Measurements from ENCODE around the gene GALNT2. TPM values are rescaled to one million over a fixed set of nuclear protein-coding genes. Genes with fewer than 3 reads are reported as not detected.

Gene GALNT2
- total and polyA plus RNA-seq, 9 donors: 30.3 to 89.2 (median 79.2) TPM

- Histone ChIP-seq H3K36me3 (ENCODE audit: control insufficient read depth, insufficient read depth, low read length) (no peaks in the 10 kb centered on the region), H3K27me3 (ENCODE audit: control insufficient read depth, insufficient read depth, low read length) (peaks cover 3% of the 10 kb centered on the region), H3K27ac (ENCODE audit: low read length) (no peak overlapping the region), H3K4me1 (ENCODE audit: control insufficient read depth, insufficient read depth, low read length) (no peaks in the 10 kb centered on the region), H3K4me3 (ENCODE audit: low read length) (no peak overlapping the region), H3K9me3 (replicated peaks; ENCODE audit: control insufficient read depth, low read depth, low read length) (no peaks in the 10 kb centered on the region)
- DNase-seq: no peak
- WGBS (ENCODE audit: insufficient coverage): 100% methylated on average over 1 of the region's 2 CpGs
Measured at GRCh38 chr1:230030122-230030821, 36.8 kb upstream of the GALNT2 start.

DNA sequence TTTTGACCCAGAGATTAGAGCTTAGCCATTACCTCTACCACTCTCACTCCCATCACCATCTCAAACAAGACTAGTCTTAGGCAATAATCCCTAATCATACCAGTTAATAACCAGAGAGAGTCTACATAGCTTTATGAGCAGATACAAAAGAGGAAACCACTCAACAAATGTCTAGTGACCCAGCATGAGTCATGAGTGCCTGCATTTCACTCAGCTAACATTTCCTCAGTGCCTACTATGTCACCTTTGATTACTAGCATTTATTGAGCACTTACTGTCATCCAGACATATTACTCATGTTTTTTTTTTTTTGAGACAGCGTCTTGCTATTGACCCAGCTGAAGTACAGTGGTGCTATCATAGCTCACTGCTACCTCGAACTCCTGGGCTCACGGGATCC is 35.9 kb upstream of the GALNT2 start:
- Histone ChIP-seq H3K36me3 (ENCODE audit: control insufficient read depth, insufficient read depth, low read length) (no peaks in the 10 kb centered on the region), H3K27me3 (ENCODE audit: control insufficient read depth, insufficient read depth, low read length) (peaks cover under 1% of the 10 kb centered on the region), H3K9me3 (replicated peaks; ENCODE audit: control insufficient read depth, low read depth, low read length) (no peaks in the 10 kb centered on the region), H3K27ac (ENCODE audit: low read length) (no peak overlapping the region), H3K4me3 (ENCODE audit: low read length) (no peak overlapping the region), H3K4me1 (ENCODE audit: control insufficient read depth, insufficient read depth, low read length) (no peaks in the 10 kb centered on the region)
- DNase-seq: no peak
- 100% methylated on average over 1 of the region's 3 CpGs for WGBS (ENCODE audit: insufficient coverage)

GRCh38 chr1:230032516-230033281 is 34.3 kb upstream of the GALNT2 start:
- WGBS (ENCODE audit: insufficient coverage): 92% methylated on average over 2 of the region's 6 CpGs
- no peak overlapping the region for H3K4me3 ChIP-seq (ENCODE audit: low read length)
- no peaks in the 10 kb centered on the region for H3K9me3 ChIP-seq (replicated peaks; ENCODE audit: control insufficient read depth, low read depth, low read length)
- H3K4me1 ChIP-seq (ENCODE audit: control insufficient read depth, insufficient read depth, low read length): no peaks in the 10 kb centered on the region
- DNase-seq: no peak
- H3K36me3 ChIP-seq (ENCODE audit: control insufficient read depth, insufficient read depth, low read length): no peaks in the 10 kb centered on the region
- no peak overlapping the region for H3K27ac ChIP-seq (ENCODE audit: low read length)
- no peaks in the 10 kb centered on the region for H3K27me3 ChIP-seq (ENCODE audit: control insufficient read depth, insufficient read depth, low read length)

GRCh38 chr1:230037261-230037660 is 29.8 kb upstream of the GALNT2 start:
- Histone ChIP-seq H3K4me1 (ENCODE audit: control insufficient read depth, insufficient read depth, low read length) (no peaks in the 10 kb centered on the region), H3K27me3 (ENCODE audit: control insufficient read depth, insufficient read depth, low read length) (no peaks in the 10 kb centered on the region), H3K36me3 (ENCODE audit: control insufficient read depth, insufficient read depth, low read length) (no peaks in the 10 kb centered on the region), H3K4me3 (ENCODE audit: low read length) (no peak overlapping the region), H3K9me3 (replicated peaks; ENCODE audit: control insufficient read depth, low read depth, low read length) (no peaks in the 10 kb centered on the region), H3K27ac (ENCODE audit: low read length) (no peak overlapping the region)
- DNase-seq: no peak
- WGBS (ENCODE audit: insufficient coverage): 83% methylated on average over 1 of the region's 3 CpGs

- H3K27ac ChIP-seq (ENCODE audit: low read length): no peak overlapping the region
- H3K4me3 ChIP-seq (ENCODE audit: low read length): no peak overlapping the region
- no peaks in the 10 kb centered on the region for H3K4me1 ChIP-seq (ENCODE audit: control insufficient read depth, insufficient read depth, low read length)
- 90% methylated on average over 3 of the region's 10 CpGs for WGBS (ENCODE audit: insufficient coverage)
- no peak for DNase-seq
- H3K36me3 ChIP-seq (ENCODE audit: control insufficient read depth, insufficient read depth, low read length): no peaks in the 10 kb centered on the region
- H3K9me3 ChIP-seq (replicated peaks; ENCODE audit: control insufficient read depth, low read depth, low read length): no peaks in the 10 kb centered on the region
- peaks cover 2% of the 10 kb centered on the region for H3K27me3 ChIP-seq (ENCODE audit: control insufficient read depth, insufficient read depth, low read length)
Measured at GRCh38 chr1:230040440-230040839, 26.6 kb upstream of the GALNT2 start.

- H3K4me3 ChIP-seq (ENCODE audit: low read length): no peak overlapping the region
- no peak for DNase-seq
- no peaks in the 10 kb centered on the region for H3K36me3 ChIP-seq (ENCODE audit: control insufficient read depth, insufficient read depth, low read length)
- H3K9me3 ChIP-seq (replicated peaks; ENCODE audit: control insufficient read depth, low read depth, low read length): no peaks in the 10 kb centered on the region
- WGBS (ENCODE audit: insufficient coverage): 51% methylated on average over 2 of the region's 3 CpGs
- H3K27ac ChIP-seq (ENCODE audit: low read length): no peak overlapping the region
- no peaks in the 10 kb centered on the region for H3K4me1 ChIP-seq (ENCODE audit: control insufficient read depth, insufficient read depth, low read length)
- H3K27me3 ChIP-seq (ENCODE audit: control insufficient read depth, insufficient read depth, low read length): peaks cover 3% of the 10 kb centered on the region
Measured at GRCh38 chr1:230043081-230043480, 24.0 kb upstream of the GALNT2 start.

- Histone ChIP-seq H3K27ac (ENCODE audit: low read length) (no peak overlapping the region), H3K27me3 (ENCODE audit: control insufficient read depth, insufficient read depth, low read length) (peaks cover 8% of the 10 kb centered on the region)
- WGBS (ENCODE audit: insufficient coverage): 95% methylated on average over 2 of the region's 7 CpGs
Measured at GRCh38 chr1:230044729-230045128, 22.3 kb upstream of the GALNT2 start.

GRCh38 chr1:230047114-230047865 is 19.7 kb upstream of the GALNT2 start:
- Histone ChIP-seq H3K4me1 (ENCODE audit: control insufficient read depth, insufficient read depth, low read length) (no peaks in the 10 kb centered on the region), H3K27ac (ENCODE audit: low read length) (no peak overlapping the region), H3K4me3 (ENCODE audit: low read length) (no peak overlapping the region), H3K36me3 (ENCODE audit: control insufficient read depth, insufficient read depth, low read length) (no peaks in the 10 kb centered on the region), H3K9me3 (replicated peaks; ENCODE audit: control insufficient read depth, low read depth, low read length) (no peaks in the 10 kb centered on the region), H3K27me3 (ENCODE audit: control insufficient read depth, insufficient read depth, low read length) (peaks cover 11% of the 10 kb centered on the region)
- no peak for DNase-seq
- WGBS (ENCODE audit: insufficient coverage): 76% methylated on average over 6 of the region's 10 CpGs

More at GRCh38 chr1:230044729-230045128, 22.3 kb upstream of the GALNT2 start:
- no peaks in the 10 kb centered on the region for H3K9me3 ChIP-seq (replicated peaks; ENCODE audit: control insufficient read depth, low read depth, low read length)
- DNase-seq: no peak
- H3K4me3 ChIP-seq (ENCODE audit: low read length): no peak overlapping the region
- no peaks in the 10 kb centered on the region for H3K4me1 ChIP-seq (ENCODE audit: control insufficient read depth, insufficient read depth, low read length)
- no peaks in the 10 kb centered on the region for H3K36me3 ChIP-seq (ENCODE audit: control insufficient read depth, insufficient read depth, low read length)

DNA sequence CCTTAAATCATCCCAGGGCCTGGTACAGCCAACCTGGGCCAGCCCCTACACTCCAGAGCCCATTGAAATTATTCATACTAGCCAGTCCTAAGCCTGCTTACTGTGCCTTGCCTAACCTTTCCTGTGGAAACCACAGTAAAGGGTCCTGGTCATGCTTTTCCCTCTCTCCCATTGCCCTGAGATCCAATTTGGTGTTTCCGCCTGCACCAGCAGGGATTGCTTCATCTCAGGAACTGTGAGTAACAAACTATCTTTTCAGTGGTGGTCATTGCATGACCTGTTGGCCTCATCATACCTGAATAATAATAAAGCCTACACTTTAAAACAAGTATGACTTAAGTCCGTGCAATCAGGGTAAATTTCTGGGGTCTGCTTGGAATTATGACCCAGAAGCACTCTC is 18.7 kb upstream of the GALNT2 start:
- Histone ChIP-seq H3K4me1 (ENCODE audit: control insufficient read depth, insufficient read depth, low read length) (no peaks in the 10 kb centered on the region), H3K4me3 (ENCODE audit: low read length) (no peak overlapping the region), H3K27ac (ENCODE audit: low read length) (no peak overlapping the region), H3K27me3 (ENCODE audit: control insufficient read depth, insufficient read depth, low read length) (peaks cover 11% of the 10 kb centered on the region), H3K36me3 (ENCODE audit: control insufficient read depth, insufficient read depth, low read length) (no peaks in the 10 kb centered on the region), H3K9me3 (replicated peaks; ENCODE audit: control insufficient read depth, low read depth, low read length) (no peaks in the 10 kb centered on the region)
- 100% methylated on average over 1 of the region's 2 CpGs for WGBS (ENCODE audit: insufficient coverage)
- no peak for DNase-seq

DNA sequence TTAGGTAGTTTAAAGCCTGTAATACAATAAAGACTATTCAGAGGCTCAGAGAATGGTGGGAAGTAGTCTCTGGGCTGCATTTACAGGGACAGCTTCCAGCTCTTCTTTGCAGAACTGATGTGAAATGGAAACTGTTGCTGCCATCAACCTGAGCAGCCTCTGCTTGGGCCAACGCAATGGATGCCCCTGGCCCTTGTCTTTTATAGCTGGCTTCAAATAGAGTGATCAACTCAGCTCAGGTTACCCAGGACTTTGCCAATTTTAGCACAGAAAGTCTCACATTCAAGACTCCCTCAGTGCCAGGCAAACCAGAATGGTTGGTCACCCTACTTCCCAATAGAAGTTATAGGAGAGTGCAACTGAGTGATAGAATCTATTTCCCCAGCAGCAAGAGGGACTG is 18.1 kb upstream of the GALNT2 start:
- H3K27ac ChIP-seq (ENCODE audit: low read length): no peak overlapping the region
- no peaks in the 10 kb centered on the region for H3K36me3 ChIP-seq (ENCODE audit: control insufficient read depth, insufficient read depth, low read length)
- 60% methylated on average over 1 of the region's 1 CpG for WGBS (ENCODE audit: insufficient coverage)
- peaks cover 11% of the 10 kb centered on the region for H3K27me3 ChIP-seq (ENCODE audit: control insufficient read depth, insufficient read depth, low read length)
- H3K9me3 ChIP-seq (replicated peaks; ENCODE audit: control insufficient read depth, low read depth, low read length): no peaks in the 10 kb centered on the region
- no peaks in the 10 kb centered on the region for H3K4me1 ChIP-seq (ENCODE audit: control insufficient read depth, insufficient read depth, low read length)
- no peak for DNase-seq
- no peak overlapping the region for H3K4me3 ChIP-seq (ENCODE audit: low read length)

Measured in muscle of leg (tissue), 11 donors.